Measurements from ENCODE around the gene CDK15.

Gene CDK15

GRCh38 chr2:201887773-201888425, 81.6 kb downstream of the CDK15 start (continued):
- TF ChIP-seq ELK4 (IDR thresholded peaks at IDR 0.05; ENCODE audit: borderline replicate concordance, low read depth, low read length) = no peak
- no peak for TF ChIP-seq ZNF280C (tag by site-specific recombination; IDR thresholded peaks at IDR 0.05)
- TF ChIP-seq ZNF354C (tag by site-specific recombination; IDR thresholded peaks at IDR 0.05; ENCODE audit: borderline replicate concordance, low read depth) = no peak
- no peak for TF ChIP-seq ZBTB26 (tag by site-specific recombination; optimal IDR thresholded peaks at IDR 0.05)
- no peak for TF ChIP-seq ZNF280D (tag by site-specific recombination; IDR thresholded peaks at IDR 0.05)
- TF ChIP-seq ZNF398 (tag by site-specific recombination; IDR thresholded peaks at IDR 0.05) = no peak
- TF ChIP-seq ZBTB6 (tag by site-specific recombination; IDR thresholded peaks at IDR 0.05) = no peak
- TF ChIP-seq SP7 (tag by site-specific recombination; IDR thresholded peaks at IDR 0.05) = peak; percentile 86
- peak; percentile 88 for TF ChIP-seq ZBTB17 (tag by site-specific recombination; IDR thresholded peaks at IDR 0.05)
- TF ChIP-seq ZNF76 (tag by site-specific recombination; IDR thresholded peaks at IDR 0.05; ENCODE audit: borderline replicate concordance, low read depth) = no peak
- no peak for TF ChIP-seq ZBTB20 (tag by site-specific recombination; IDR thresholded peaks at IDR 0.05)
- no peak for TF ChIP-seq ZIC2 (tag by site-specific recombination; IDR thresholded peaks at IDR 0.05)
- TF ChIP-seq SCRT1 (tag by site-specific recombination; IDR thresholded peaks at IDR 0.05; ENCODE audit: borderline replicate concordance) = no peak
- no peak for TF ChIP-seq ZNF350 (tag by site-specific recombination; IDR thresholded peaks at IDR 0.05)
- TF ChIP-seq SP3 (tag by site-specific recombination; IDR thresholded peaks at IDR 0.05) = peak; percentile 38; the same call in 1 of the 2 replicates
- no peak for TF ChIP-seq HOXC10 (CRISPR knock-in tag; IDR thresholded peaks at IDR 0.05)
- TF ChIP-seq ZNF138 (tag by site-specific recombination; IDR thresholded peaks at IDR 0.05; ENCODE audit: borderline replicate concordance) = no peak
- TF ChIP-seq ZNF433 (tag by site-specific recombination; IDR thresholded peaks at IDR 0.05; ENCODE audit: low read depth) = no peak
- TF ChIP-seq GLI4 (tag by site-specific recombination; IDR thresholded peaks at IDR 0.05) = no peak
- no peak for TF ChIP-seq ZFP3 (tag by site-specific recombination; IDR thresholded peaks at IDR 0.05; ENCODE audit: low read depth)
- TF ChIP-seq ZNF140 (tag by site-specific recombination; IDR thresholded peaks at IDR 0.05) = no peak
- TF ChIP-seq KLF10 (tag by site-specific recombination; IDR thresholded peaks at IDR 0.05) = peak; percentile 73
- no peak for TF ChIP-seq CTCF (tag by site-specific recombination; IDR thresholded peaks at IDR 0.05)
- peak; percentile 95 for TF ChIP-seq ZNF24 (tag by site-specific recombination; IDR thresholded peaks at IDR 0.05)
- peak; percentile 19; the same call in 1 of the 2 replicates for TF ChIP-seq MYNN (tag by site-specific recombination; IDR thresholded peaks at IDR 0.05; ENCODE audit: borderline replicate concordance)

Measured in HEK293 (cell line).